Caki2 (cell line): ENCODE data around the gene KSR1. TPM values are rescaled to one million over a fixed set of nuclear protein-coding genes. Genes with fewer than 3 reads are reported as not detected.
A peak's percentile ranks its signal among the peaks of the same experiment; 100 is the strongest.
"Not testable (repeated sequence)": the region's sequence is repeated elsewhere in the genome, so short reads cannot be mapped to it uniquely, and the experiment has no call there.

Source experiments
- DNase-seq: peaks from one replicate; pipeline ENCODE4 v3.0.0-alpha.2; 2015; ENCODE audit warnings: low read depth
- in situ Hi-C: cut with HindIII; loops from 2 replicates; pipeline ENCODE4 v1.10.0; 2016; ENCODE audit warnings: low sequenced_read_pairs, low pct_unique_long_range_greater_than_20kb, mixed read lengths
- total RNA-seq: library from RNA; depleted of rRNA; stranded (reverse); fragments of >200 nt; shearing (Covaris generic); gene quantifications from 2 replicates; pipeline ENCODE4 v1.2.3, GENCODE V29; 2014; ENCODE audit warnings: low replicate concordance

The KSR1 gene
- total RNA-seq, 1 experiment from 2014 or later, result 0.51 TPM

DNA sequence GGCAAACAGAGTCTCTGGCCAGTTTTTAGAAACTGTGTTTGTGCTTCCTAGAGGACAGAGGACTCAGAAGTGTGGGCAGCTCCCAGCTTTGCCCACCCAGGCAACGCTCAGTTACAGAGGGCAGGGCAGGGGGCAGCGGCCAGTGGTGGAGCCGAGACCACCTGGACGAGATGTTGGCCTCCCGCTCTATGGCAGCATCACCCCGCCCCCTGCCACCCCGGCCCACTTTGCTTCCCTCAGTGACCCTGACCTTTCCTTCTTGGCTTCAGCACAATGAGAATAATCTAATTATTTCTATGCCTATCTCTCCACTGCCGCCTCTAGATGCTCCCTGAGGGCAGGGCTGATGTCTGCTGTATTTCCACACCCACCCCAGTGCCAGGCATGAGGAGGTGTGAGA is 200.4 kb downstream of the KSR1 start:
- DNase-seq, in situ Hi-C loops: not testable (repeated sequence)

DNA sequence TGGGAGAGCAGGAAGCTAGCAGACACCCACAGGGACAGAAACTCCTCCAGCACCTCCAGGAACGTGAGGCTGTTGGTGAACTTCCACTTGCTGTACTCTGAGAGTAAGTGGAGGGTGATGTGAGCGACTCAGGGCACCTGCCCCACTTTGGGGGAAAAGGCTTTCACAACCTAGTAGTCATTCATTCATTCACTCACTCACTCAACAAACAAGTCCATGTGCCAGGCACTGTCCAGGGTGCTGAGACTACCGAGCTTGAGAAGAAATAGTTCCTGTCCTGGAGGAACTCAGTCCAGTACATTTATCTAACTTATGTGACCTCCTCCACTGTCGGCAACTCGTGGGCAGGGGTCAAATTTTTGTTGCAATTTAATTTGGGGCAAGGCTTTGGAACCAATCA is 201.4 kb downstream of the KSR1 start:
- in situ Hi-C loops, result no loop called here
- peak; percentile 33 for DNase-seq

DNA sequence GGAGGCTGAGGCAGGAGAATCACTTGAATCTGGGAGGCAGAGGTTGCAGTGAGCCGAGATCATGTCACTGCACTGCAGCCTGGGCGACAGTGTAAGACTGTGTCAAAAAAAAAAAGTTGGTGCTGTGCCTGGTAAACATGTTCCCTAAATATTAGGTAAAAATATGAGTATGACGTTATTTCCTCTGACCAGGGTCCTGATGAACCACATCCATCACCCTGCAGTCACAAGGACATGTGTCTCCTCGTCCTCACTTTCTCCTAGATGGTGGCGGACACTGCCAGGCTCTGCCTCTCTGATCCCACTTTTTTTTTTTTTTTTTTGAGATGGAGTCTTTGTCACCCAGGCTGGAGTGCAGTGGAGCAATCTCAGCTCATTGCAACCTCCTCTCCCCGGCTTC is 203.4 kb downstream of the KSR1 start:
- no peak for DNase-seq
- in situ Hi-C loops, result no loop called here

DNA sequence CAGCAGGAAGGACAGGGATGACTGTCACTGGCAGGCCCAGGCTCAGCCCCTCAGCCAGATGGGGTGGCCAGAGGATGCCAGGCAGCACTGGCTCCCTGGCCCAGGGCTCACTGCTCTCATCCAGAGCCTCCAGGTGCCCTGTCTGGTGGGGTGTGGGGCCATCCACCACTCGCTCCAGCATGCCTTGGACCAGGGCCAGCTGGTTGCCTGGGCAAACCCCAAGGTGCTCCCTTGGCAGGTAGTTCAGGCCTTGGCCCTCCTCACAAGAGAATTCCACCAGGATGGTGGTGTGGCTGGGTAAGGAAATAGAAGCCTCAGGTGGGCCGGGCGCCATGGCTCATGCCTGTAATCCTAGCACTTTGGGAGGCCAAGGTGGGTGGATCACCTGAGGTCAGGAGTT is 204.2 kb downstream of the KSR1 start:
- DNase-seq, result no peak
- in situ Hi-C loops, result no loop called here

DNA sequence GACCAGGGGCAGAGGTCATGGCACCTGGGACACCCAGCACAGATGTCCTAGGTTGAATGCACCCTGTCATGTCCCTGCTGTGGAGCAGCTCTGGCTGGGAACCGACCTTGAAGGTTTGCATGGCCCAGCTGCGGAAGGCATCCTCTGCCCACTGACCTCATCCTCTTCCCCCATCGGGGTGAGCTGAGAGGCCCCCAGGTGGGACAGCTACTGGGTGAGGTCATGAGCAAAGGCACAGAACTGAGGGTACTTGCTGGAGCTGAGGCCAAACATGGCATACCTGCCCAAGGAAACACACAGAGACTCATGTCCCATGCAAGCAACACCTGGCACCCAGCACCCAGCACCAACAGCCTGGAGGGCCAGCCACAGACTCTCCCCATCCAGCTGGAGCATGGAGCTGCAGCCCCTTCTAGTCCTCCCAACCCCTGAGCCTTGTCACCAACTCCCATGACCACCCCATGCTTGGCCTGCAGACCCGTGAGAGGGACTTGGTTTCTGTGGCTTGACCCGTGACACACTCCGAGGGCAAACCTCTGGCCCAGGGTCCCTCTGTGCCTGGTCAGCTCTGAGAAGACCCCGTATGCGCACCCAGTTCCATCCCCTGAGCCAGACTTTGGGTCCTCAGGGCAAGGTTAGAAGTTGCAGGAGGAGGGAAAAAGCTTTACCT is 207.8 kb downstream of the KSR1 start:
- in situ Hi-C loops, result no loop called here
- no peak for DNase-seq

DNA sequence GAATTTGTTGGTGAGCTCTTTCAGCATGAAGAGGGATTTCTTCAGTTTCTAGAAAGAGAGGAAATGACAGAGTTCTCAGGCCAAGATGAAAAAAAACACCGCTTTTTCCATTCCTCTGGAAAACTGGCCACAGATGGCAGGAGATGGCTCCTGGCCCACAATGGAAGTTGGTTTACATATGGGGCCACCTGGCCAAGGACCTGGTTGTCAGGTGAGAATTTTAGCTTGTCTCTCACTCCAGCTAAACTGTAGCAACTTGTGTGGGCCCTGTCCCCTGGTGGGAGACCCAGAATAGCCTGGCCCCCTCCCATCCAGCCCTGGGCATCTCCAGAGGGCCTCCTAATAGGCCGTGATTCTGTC is 208.3 kb downstream of the KSR1 start:
- in situ Hi-C loops, result no loop called here
- no peak for DNase-seq

DNA sequence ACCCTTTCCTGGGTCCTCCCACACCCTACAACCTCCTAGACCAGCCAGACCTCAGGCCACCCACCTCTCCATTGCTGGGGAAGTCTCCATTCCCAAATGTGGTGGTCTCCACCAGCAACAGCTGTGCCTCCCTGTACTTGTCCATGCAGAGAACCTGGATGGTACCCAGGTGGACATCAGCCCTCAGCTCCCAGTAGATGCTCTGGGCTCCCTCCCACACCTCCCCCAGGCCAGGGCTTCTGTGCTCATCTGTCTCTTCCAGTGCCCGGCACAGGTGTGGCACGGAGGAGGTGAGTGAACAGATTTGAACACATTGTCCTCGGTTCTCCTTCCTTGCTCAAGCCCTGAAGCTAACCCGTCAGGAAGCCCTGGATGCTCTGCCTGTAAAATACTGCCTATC is 209.3 kb downstream of the KSR1 start:
- in situ Hi-C loops, result no loop called here
- DNase-seq, result no peak

DNA sequence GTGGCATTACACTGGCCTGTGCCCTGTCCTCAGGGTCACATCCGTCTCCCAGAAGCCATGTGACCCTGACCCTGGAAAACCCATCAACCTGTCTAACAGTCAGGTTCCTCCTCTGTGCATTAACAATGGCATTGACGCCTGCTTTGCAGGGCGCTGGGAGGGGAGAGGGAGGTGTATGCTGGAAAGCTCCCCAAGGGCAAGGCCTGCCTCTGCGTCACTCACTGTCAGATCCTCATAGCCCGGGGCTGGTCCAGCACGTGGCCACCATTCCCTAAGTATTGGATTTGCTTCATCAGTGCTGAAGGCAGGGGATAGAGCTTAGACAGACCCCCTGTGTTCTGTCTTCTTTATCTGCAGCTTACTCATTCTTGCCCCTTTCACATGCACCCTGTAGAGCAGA is 210.0 kb downstream of the KSR1 start:
- in situ Hi-C loops, DNase-seq: not testable (repeated sequence)

DNA sequence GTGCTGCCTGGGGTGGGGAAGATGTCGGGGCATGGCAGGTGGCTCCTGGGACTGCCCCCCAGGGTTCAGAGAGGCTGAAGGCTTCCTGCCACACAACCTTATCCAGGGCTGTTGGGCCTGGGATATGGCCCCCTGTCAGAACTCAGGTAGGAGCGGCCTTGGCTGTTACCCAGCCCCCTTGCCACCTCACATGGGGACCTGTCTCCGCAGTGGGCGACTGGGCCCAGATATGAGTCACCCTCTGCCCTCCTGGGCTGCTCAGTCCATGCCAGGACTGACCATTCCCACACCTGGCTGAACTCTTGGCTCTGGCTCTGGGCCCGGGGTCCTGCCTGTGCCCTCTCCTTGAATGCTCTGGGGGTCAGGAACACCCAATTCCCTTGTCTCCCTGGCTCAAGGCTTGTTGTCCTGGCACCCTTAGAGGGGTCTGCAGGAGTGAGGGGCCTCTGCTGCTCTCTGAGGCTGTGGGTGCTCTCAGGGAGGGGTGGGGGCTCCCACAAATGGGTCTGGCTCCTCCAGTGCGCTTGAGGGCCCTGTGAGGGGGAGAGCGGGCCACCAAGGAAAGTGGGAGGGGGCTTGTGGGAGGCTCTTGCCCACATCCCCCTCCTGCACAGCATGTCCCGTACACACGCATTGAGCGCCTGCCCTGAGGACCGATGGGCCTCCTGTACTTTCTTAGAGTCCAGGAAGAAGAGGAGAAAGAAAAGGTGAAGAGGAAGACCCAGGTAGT is 210.7 kb downstream of the KSR1 start:
- in situ Hi-C loops, result no loop called here
- DNase-seq, result no peak

DNA sequence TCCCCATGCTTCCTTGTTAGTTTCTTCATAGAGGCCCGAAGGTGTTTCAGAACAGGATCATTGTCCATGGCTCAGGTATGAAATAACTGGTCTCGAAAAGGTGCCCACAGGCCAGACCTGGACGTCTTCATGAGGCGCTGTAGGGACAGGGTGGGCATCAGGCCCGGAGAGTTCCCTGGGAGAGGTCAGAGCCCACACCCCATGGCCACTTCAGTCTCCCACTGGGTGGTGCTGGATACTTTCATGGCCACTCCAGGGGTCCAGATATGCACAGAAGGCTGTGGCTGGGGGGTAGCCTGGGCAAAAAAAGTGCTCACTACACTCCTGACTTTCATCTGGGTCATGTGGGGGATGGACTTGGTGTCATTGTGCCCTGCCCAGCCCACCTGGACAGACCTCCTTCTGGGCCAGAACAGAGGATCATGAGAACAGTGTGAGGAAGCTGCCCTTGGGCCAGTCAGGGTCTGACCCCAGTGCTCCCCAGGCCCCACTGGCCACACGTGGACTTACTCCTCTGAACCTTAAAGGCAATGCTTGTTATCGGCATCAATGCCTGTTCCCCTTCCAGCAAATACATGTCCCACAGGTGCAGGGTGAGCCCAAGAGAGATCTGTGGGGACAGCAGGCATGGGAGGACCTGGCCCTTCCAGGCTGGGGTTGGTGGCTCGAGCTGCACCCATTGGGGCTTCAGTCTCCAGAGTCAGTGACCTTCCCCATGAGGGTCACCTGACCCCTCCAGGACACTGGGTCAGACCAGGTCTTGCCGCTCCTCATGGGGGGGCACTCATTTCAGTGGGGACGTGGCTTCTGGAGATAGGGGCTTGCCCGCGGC is 211.6 kb downstream of the KSR1 start:
- in situ Hi-C loops, result no loop called here

DNA sequence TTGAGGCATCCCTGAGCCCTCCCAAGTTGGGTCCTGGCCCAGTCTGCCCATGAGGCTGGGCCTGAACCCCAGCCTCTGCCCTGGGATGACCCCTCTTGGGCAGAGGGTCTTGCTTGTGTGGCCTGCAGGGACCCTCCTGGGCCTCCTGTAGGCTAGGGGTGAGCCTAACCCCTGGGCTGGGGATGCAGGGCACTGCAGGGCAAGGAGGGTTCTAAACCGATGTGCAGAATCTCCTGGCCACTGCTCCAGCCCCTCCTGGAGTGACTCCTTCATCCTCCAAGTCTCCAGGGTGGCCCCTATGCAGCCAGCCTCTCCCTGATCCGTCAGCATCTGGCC is 212.2 kb downstream of the KSR1 start:
- in situ Hi-C loops, result no loop called here
- no peak for DNase-seq

More for the DNA sequence above, 211.6 kb downstream of the KSR1 start:
- DNase-seq, result no peak

DNA sequence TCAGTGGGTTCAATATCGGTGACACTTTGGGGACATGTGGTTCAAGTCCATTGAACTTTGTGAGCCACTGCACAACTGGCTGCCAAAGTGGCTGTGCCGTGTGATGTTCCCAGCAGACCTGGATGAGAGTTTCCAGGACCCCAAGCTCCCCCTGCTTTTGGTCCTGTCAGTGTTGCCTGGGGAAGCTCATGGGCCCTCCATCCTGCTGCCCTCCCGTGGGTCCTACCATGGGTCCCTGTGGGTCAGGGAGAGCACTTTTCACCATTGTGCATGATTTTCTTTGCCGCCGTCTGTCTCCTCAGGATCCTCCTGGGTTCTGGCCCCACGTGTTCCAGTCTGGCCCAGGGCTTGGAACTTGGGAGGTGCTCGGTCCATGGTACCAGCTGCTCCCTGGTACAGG is 212.9 kb downstream of the KSR1 start:
- in situ Hi-C loops, result no loop called here

DNA sequence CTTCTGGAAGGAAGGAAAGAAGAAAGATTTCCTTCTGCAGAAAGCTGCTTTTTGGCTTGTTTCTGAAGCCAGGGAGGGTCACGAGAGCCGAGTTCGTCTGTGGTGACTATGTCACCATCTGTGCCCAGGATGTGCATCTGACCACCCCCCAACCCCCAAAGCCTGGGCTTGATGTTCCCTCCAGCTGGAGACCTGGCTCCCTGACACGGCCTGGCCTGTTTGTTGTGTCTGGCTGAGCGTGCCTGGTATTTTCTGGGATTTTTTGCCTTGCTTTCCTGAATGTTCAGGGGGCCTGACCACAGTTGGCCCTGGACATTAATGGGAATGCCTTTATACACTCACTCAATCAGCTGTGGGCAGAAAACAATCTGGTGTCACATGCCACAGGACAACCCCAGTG is 213.6 kb downstream of the KSR1 start:
- no peak for DNase-seq
- in situ Hi-C loops, result no loop called here

More for the DNA sequence above, 212.9 kb downstream of the KSR1 start:
- DNase-seq, result no peak

DNA sequence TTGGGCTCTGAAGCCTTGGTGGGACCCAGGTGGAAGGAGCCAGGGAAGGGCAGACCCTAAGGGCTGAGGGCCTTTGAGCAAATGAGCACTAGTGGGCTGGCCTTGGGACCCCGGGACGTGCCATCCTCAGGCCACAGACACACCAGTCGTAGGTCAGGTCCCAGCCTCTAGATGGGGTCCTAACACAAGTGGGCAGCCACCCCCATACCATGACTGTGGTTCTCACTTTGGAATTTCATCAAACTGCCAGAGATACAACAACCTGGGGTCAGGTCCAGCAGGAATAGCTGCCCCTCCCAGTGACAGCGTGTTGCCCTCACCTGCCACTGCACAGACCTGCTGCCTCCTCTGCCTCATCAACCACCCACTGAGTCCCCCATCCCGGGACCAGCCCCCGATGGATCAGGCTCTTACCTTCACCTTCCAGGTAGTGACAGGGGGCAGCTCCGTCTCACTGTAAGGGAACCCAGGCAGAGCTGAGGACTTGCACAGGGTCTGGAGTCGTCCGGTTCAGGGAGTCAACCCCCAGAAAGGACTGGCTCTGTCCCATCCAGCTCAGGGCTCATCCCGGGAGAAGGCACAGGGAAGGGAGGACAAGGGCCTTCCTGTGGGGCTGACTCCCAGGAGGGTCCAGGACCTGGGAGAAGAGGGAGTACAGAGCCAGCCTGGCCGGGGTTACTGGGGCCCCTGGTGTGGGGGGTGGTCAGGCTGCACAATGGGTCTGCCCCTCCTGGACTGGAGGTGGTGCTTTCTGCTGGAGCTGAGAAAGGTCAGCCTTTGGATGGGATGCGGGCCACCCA is 214.7 kb downstream of the KSR1 start:
- in situ Hi-C loops, result no loop called here
- no peak for DNase-seq

DNA sequence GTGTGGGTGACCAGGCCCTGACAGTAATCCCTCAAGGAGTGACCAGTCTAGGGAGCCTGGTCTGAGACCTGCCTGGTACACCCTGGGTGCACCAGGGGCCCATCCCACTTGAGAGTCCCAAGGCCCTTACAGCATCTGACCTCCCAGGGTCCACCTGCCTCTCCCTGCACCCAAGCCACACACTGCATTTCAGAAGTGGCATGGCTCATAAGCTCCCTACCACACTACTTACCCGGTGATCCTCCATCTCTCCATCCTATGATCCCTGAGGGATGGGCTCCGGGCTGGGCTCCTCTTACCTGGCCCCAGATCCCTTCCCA is 215.3 kb downstream of the KSR1 start:
- in situ Hi-C loops, result no loop called here

DNA sequence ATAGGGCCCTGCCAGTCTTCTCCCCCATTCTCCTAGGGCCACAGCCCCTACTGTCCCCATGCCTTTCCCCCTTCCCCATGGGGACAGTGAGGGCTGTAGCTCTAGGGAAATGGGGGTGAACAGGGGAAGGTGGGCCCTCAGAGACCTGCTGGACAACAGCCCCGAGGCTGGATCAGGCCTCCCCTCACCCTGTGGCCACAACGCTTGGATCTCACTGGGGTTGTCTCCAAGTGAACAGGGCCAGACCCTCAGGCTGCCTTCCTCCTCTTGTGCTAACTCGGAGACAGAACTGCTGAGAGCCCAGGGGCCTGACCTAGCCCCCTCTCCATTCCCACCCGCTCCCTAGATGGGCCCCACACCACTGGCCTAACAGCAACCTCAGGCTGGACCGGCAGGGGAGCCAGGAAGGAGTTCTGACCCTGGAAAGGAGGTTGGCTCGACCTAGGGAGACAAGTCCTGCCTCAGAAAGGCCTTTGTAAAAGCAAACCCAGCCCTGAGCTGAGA is 215.8 kb downstream of the KSR1 start:
- in situ Hi-C loops, DNase-seq: not testable (repeated sequence)

More for the DNA sequence above, 215.3 kb downstream of the KSR1 start:
- no peak for DNase-seq

DNA sequence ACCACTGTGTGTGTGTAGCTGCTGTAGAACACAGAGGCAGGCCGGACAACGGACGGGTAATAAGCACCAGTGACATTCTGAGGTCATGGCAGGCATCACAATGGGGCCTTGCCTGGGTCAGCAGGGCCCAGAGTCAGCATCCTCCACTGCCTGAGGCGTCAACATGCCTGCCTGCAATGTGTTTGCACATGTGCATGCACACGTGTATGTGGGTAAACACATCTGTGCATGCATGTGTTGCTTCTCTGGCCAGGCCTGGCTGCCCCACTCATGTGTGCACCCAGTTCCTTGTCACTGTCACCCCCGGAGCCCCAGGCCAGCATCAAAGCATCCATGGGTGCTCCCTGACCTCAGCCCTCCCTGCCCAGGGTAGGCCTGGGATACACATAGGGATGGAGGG is 218.1 kb downstream of the KSR1 start:
- in situ Hi-C loops, result no loop called here
- DNase-seq, result no peak
